ENCODE results near the gene H2AZ1.

GRCh38 chr4:99934891-99935290 is 15.2 kb downstream of the H2AZ1 start:
- TF ChIP-seq CTCF (tag by site-specific recombination; IDR thresholded peaks at IDR 0.05) (no peak), YY1 (tag by site-specific recombination; IDR thresholded peaks at IDR 0.05) (no peak), ZFP69B (tag by site-specific recombination; IDR thresholded peaks at IDR 0.05) (no peak), HIC1 (tag by site-specific recombination; IDR thresholded peaks at IDR 0.05) (no peak)
